WTC11 (cell line): ENCODE results near the gene SUSD6. TPM values are rescaled to one million over a fixed set of nuclear protein-coding genes. Genes with fewer than 3 reads are reported as not detected.

ENCODE experiments used
- ATAC-seq: fragments of 200-7000 bp; cut with Tn5 transposase; 2 replicates; pipeline ENCODE4 v1.10.0; 2021; ENCODE audit warnings: mild to moderate bottlenecking, moderate library complexity
- CTCF ChIA-PET: fragments of 300-600 bp; sonication (Branson Sonifier 250); formaldehyde crosslinking; loops from one replicate; lab custom pipeline; 2021; ENCODE audit warnings: antibody characterized with exemption; lab: Charles Lee
- POLR2A ChIA-PET: fragments of 350-600 bp; sonication (Branson Sonifier 250); formaldehyde crosslinking; loops from one replicate; lab custom pipeline; 2021; ENCODE audit warnings: antibody characterized with exemption; lab: Charles Lee
- DNase-seq: peaks from one replicate; pipeline ENCODE4 v3.0.0; 2021; ENCODE audit warnings: low spot score
- H3K27ac Mint-ChIP-seq: 2 replicates; pipeline ENCODE4 v1.8.0; 2021; ENCODE audit warnings: mixed read lengths
- H3K27me3 Mint-ChIP-seq: 2 replicates; pipeline ENCODE4 v1.8.0; 2021; ENCODE audit warnings: low read depth, mild to moderate bottlenecking, moderate library complexity, mixed read lengths
- H3K36me3 Mint-ChIP-seq: 2 replicates; pipeline ENCODE4 v1.8.0; 2021; ENCODE audit warnings: mixed read lengths
- H3K4me1 Mint-ChIP-seq: 2 replicates; pipeline ENCODE4 v1.8.0; 2022; ENCODE audit warnings: mixed read lengths
- H3K4me3 Mint-ChIP-seq: 2 replicates; pipeline ENCODE4 v1.8.0; 2021; ENCODE audit warnings: mild to moderate bottlenecking, moderate library complexity, mixed read lengths
- H3K9me3 Mint-ChIP-seq: 2 replicates; pipeline ENCODE4 v1.8.0; 2021; ENCODE audit warnings: mixed read lengths
- CBFB ChIP-seq: sonication (generic); formaldehyde crosslinking; IDR thresholded peaks from 2 replicates; pipeline ENCODE4 v1.8.1; 2022; ENCODE audit warnings: mild to moderate bottlenecking, low read depth, missing genetic modification reagents
- CTCF ChIP-seq: fragments of 200-600 bp; IDR thresholded peaks from 2 replicates; pipeline ENCODE4 v1.8.0; 2022; ENCODE audit warnings: antibody characterized with exemption
- E2F4 ChIP-seq: sonication (generic); formaldehyde crosslinking; IDR thresholded peaks from 2 replicates; pipeline ENCODE4 v1.8.1; 2022; ENCODE audit warnings: low read depth, mild to moderate bottlenecking, moderate library complexity, missing genetic modification reagents, borderline replicate concordance
- ERG ChIP-seq: fragments of 250-450 bp; sonication (Bioruptor Pico); IDR thresholded peaks from 2 replicates; pipeline ENCODE4 v1.8.0; 2021; ENCODE audit warnings: mild to moderate bottlenecking
- ETV6 ChIP-seq: sonication (generic); formaldehyde crosslinking; IDR thresholded peaks from 2 replicates; pipeline ENCODE4 v1.8.1; 2022; ENCODE audit warnings: mild to moderate bottlenecking, missing genetic modification reagents
- FOXP4 ChIP-seq: sonication (generic); formaldehyde crosslinking; IDR thresholded peaks from 2 replicates; pipeline ENCODE4 v1.8.0; 2022; ENCODE audit warnings: mild to moderate bottlenecking, missing genetic modification reagents
- GTF2I ChIP-seq: fragments of 250-450 bp; sonication (Bioruptor Pico); conservative IDR thresholded peaks from 2 replicates; pipeline ENCODE4 v1.4.0; 2021; ENCODE audit warnings: mild to moderate bottlenecking
- MYBL2 ChIP-seq: sonication (generic); formaldehyde crosslinking; IDR thresholded peaks from 2 replicates; pipeline ENCODE4 v1.8.1; 2023; ENCODE audit warnings: mild to moderate bottlenecking, moderate library complexity, missing genetic modification reagents
- NFE2L1 ChIP-seq: sonication (generic); formaldehyde crosslinking; IDR thresholded peaks from 2 replicates; pipeline ENCODE4 v1.8.1; 2023; ENCODE audit warnings: missing genetic modification reagents
- NR1H2 ChIP-seq: sonication (generic); formaldehyde crosslinking; IDR thresholded peaks from 2 replicates; pipeline ENCODE4 v1.9.0; 2021; ENCODE audit warnings: mild to moderate bottlenecking, moderate library complexity, missing genetic modification reagents
- NR3C1 ChIP-seq: sonication (generic); formaldehyde crosslinking; conservative IDR thresholded peaks from 2 replicates; pipeline ENCODE4 v1.8.1; 2023; ENCODE audit warnings: low read depth, mild to moderate bottlenecking, missing genetic modification reagents
- OVOL2 ChIP-seq: fragments of 250-450 bp; sonication (Bioruptor Pico); IDR thresholded peaks from 2 replicates; pipeline ENCODE4 v1.9.0; 2021; ENCODE audit warnings: mild to moderate bottlenecking, borderline replicate concordance
- SMAD4 ChIP-seq: sonication (generic); formaldehyde crosslinking; IDR thresholded peaks from 2 replicates; pipeline ENCODE4 v1.8.0; 2022; ENCODE audit warnings: mild to moderate bottlenecking, missing genetic modification reagents
- TCF7 ChIP-seq: sonication (generic); formaldehyde crosslinking; IDR thresholded peaks from 2 replicates; pipeline ENCODE4 v1.8.0; 2022; ENCODE audit warnings: mild to moderate bottlenecking, low read depth, missing genetic modification reagents, moderate library complexity
- ZNF263 ChIP-seq: sonication (generic); formaldehyde crosslinking; IDR thresholded peaks from 2 replicates; pipeline ENCODE4 v1.8.1; 2022; ENCODE audit warnings: low read depth, mild to moderate bottlenecking, moderate library complexity, missing genetic modification reagents
- ZNF317 ChIP-seq: sonication (generic); formaldehyde crosslinking; IDR thresholded peaks from 2 replicates; pipeline ENCODE4 v1.8.1; 2023; ENCODE audit warnings: low read depth, mild to moderate bottlenecking, moderate library complexity, missing genetic modification reagents, borderline replicate concordance
- total RNA-seq: library from RNA; stranded (reverse); gene quantifications from 3 replicates; pipeline ENCODE4 v1.2.3, GENCODE V29; 2021
- TF ChIP-seq, protein P1 (sequence below): sonication (generic); formaldehyde crosslinking; IDR thresholded peaks from 2 replicates; pipeline ENCODE4 v1.8.0; 2022; ENCODE audit warnings: missing genetic modification reagents
- TF ChIP-seq, protein P2 (sequence below): sonication (generic); formaldehyde crosslinking; IDR thresholded peaks from 2 replicates; pipeline ENCODE4 v1.8.1; 2023; ENCODE audit warnings: mild to moderate bottlenecking, missing genetic modification reagents
- TF ChIP-seq, protein P3 (sequence below): sonication (generic); formaldehyde crosslinking; IDR thresholded peaks from 2 replicates; pipeline ENCODE4 v1.8.0; 2022; ENCODE audit warnings: mild to moderate bottlenecking, missing genetic modification reagents
- TF ChIP-seq, protein P4 (sequence below): sonication (generic); formaldehyde crosslinking; IDR thresholded peaks from 2 replicates; pipeline ENCODE4 v1.8.1; 2022; ENCODE audit warnings: mild to moderate bottlenecking, missing genetic modification reagents, moderate library complexity, borderline replicate concordance

The SUSD6 gene
- total RNA-seq, 1 experiment from 2014 or later = 10.1 TPM

GRCh38 chr14:69701291-69701690, 89.9 kb downstream of the SUSD6 start:
- CTCF ChIA-PET = interaction anchor here (0.7 kb wide), 1 partner anchor 26 kb away, joined by 3 read pairs; no protein-coding TSS in a partner anchor
- POLR2A ChIA-PET = no interaction called here
- TF ChIP-seq ERG (CRISPR knock-in tag) = no peak
- no peak for TF ChIP-seq FOXP4 (CRISPR knock-in tag)
- no peak for TF ChIP-seq NFE2L1 (CRISPR knock-in tag)
- no peak for TF ChIP-seq OVOL2 (CRISPR knock-in tag)
- TF ChIP-seq, protein P1, sequence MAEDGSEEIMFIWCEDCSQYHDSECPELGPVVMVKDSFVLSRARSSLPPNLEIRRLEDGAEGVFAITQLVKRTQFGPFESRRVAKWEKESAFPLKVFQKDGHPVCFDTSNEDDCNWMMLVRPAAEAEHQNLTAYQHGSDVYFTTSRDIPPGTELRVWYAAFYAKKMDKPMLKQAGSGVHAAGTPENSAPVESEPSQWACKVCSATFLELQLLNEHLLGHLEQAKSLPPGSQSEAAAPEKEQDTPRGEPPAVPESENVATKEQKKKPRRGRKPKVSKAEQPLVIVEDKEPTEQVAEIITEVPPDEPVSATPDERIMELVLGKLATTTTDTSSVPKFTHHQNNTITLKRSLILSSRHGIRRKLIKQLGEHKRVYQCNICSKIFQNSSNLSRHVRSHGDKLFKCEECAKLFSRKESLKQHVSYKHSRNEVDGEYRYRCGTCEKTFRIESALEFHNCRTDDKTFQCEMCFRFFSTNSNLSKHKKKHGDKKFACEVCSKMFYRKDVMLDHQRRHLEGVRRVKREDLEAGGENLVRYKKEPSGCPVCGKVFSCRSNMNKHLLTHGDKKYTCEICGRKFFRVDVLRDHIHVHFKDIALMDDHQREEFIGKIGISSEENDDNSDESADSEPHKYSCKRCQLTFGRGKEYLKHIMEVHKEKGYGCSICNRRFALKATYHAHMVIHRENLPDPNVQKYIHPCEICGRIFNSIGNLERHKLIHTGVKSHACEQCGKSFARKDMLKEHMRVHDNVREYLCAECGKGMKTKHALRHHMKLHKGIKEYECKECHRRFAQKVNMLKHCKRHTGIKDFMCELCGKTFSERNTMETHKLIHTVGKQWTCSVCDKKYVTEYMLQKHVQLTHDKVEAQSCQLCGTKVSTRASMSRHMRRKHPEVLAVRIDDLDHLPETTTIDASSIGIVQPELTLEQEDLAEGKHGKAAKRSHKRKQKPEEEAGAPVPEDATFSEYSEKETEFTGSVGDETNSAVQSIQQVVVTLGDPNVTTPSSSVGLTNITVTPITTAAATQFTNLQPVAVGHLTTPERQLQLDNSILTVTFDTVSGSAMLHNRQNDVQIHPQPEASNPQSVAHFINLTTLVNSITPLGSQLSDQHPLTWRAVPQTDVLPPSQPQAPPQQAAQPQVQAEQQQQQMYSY = no peak
- TF ChIP-seq SMAD4 (CRISPR knock-in tag) = no peak
- TF ChIP-seq E2F4 (CRISPR knock-in tag) = no peak
- TF ChIP-seq, protein P2, sequence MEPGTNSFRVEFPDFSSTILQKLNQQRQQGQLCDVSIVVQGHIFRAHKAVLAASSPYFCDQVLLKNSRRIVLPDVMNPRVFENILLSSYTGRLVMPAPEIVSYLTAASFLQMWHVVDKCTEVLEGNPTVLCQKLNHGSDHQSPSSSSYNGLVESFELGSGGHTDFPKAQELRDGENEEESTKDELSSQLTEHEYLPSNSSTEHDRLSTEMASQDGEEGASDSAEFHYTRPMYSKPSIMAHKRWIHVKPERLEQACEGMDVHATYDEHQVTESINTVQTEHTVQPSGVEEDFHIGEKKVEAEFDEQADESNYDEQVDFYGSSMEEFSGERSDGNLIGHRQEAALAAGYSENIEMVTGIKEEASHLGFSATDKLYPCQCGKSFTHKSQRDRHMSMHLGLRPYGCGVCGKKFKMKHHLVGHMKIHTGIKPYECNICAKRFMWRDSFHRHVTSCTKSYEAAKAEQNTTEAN (CRISPR knock-in tag) = no peak
- no peak for TF ChIP-seq GTF2I (CRISPR knock-in tag)
- TF ChIP-seq NR3C1 = no peak
- no peak for TF ChIP-seq NR1H2
- TF ChIP-seq, protein P3, sequence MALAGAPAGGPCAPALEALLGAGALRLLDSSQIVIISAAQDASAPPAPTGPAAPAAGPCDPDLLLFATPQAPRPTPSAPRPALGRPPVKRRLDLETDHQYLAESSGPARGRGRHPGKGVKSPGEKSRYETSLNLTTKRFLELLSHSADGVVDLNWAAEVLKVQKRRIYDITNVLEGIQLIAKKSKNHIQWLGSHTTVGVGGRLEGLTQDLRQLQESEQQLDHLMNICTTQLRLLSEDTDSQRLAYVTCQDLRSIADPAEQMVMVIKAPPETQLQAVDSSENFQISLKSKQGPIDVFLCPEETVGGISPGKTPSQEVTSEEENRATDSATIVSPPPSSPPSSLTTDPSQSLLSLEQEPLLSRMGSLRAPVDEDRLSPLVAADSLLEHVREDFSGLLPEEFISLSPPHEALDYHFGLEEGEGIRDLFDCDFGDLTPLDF (CRISPR knock-in tag) = no peak
- TF ChIP-seq ETV6 (CRISPR knock-in tag) = no peak
- peaks cover 46% of the 10 kb centered on the region for H3K4me1 Mint-ChIP-seq
- no peaks in the 10 kb centered on the region for H3K9me3 Mint-ChIP-seq
- H3K27me3 Mint-ChIP-seq = no peaks in the 10 kb centered on the region
- no peak for DNase-seq
- no peaks in the 10 kb centered on the region for H3K36me3 Mint-ChIP-seq
- H3K27ac Mint-ChIP-seq = peak overlapping the region; percentile 66
- ATAC-seq = no peak
- H3K4me3 Mint-ChIP-seq = no peak overlapping the region

- H3K27me3 Mint-ChIP-seq = no peaks in the 10 kb centered on the region
- no peak overlapping the region for H3K27ac Mint-ChIP-seq
- ChIA-PET CTCF (interaction anchor here (0.7 kb wide), 1 partner anchor 25 kb away, joined by 3 read pairs; no protein-coding TSS in a partner anchor), POLR2A (no interaction called here)
- peaks cover 41% of the 10 kb centered on the region for H3K4me1 Mint-ChIP-seq
- no peaks in the 10 kb centered on the region for H3K36me3 Mint-ChIP-seq
- H3K4me3 Mint-ChIP-seq = no peak overlapping the region
- H3K9me3 Mint-ChIP-seq = no peaks in the 10 kb centered on the region
- no peak for ATAC-seq
- DNase-seq = no peak
- TF ChIP-seq CTCF (no peak), CBFB (no peak), ZNF263 (CRISPR knock-in tag) (no peak), ZNF317 (no peak), MYBL2 (CRISPR knock-in tag) (no peak), TCF7 (CRISPR knock-in tag) (no peak)
- TF ChIP-seq, protein P4, sequence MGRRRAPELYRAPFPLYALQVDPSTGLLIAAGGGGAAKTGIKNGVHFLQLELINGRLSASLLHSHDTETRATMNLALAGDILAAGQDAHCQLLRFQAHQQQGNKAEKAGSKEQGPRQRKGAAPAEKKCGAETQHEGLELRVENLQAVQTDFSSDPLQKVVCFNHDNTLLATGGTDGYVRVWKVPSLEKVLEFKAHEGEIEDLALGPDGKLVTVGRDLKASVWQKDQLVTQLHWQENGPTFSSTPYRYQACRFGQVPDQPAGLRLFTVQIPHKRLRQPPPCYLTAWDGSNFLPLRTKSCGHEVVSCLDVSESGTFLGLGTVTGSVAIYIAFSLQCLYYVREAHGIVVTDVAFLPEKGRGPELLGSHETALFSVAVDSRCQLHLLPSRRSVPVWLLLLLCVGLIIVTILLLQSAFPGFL (CRISPR knock-in tag) = no peak
- TF ChIP-seq, protein P2 (CRISPR knock-in tag) = no peak
These were observed 90.5 kb downstream of the SUSD6 start for GRCh38 chr14:69701857-69702256.
